Globus pallidus (tissue), 1 donor: ENCODE data around the gene ACSL1.

Source experiments
- DNase-seq: peaks from one replicate; pipeline ENCODE4 v3.0.0-alpha.2; 2015; ENCODE audit warnings: low spot score

ACSL1 gene

GRCh38 chr4:184715526-184715925 is 110.2 kb downstream of the ACSL1 start:
- no peak for DNase-seq

GRCh38 chr4:184713887-184714286 is 111.9 kb downstream of the ACSL1 start:
- DNase-seq = no peak

DNA sequence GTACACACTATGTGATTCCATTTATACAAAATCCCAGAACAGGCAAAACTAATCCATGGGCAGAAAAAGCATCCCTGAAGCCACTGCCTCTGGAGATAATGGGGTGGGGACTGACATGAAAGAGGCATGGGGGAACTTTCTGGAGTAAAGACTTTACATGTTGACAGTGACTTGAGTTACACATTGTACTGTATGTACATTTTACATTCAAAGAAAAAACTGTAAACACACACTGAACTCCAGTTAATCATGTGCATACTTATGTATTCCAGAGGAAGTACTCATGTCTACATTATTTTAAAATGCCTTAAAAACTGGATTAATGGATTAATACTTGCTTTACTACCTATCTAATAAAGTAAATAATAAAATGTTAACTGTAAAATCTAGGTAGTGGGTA is 113.4 kb downstream of the ACSL1 start:
- DNase-seq = no peak

- DNase-seq = no peak
These were observed 119.3 kb downstream of the ACSL1 start for GRCh38 chr4:184706453-184706852.

DNA sequence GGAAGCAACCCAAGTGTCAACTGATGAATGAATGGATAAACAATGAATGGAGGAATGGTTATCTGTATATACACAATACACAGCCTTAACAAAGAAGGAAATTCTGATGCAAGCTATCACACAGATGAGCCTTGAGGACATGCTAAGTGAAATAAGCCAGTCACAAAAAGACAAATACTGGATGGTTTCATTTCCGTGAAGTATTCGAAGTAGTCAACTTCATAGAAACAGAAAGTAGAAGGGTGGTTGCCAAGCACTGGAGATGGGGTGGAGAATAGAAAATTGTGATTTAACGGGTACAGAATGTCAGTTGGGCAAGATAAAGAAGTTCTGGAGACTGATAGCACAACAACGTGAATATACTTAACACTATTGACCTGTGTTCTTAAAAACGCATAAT is 120.1 kb downstream of the ACSL1 start:
- DNase-seq = no peak
